Measurements from ENCODE around the gene INPP4B.

INPP4B gene

GRCh38 chr4:142379277-142380051, 466.6 kb downstream of the INPP4B start:
- TF ChIP-seq CTCF (conservative IDR thresholded peaks at IDR 0.05; ENCODE audit: low read length), result no peak
- DNase-seq (ENCODE audit: low read depth), result peak; percentile 98
- H3K4me3 ChIP-seq (ENCODE audit: low read length), result no peak overlapping the region

- no peak for DNase-seq (ENCODE audit: low read depth)
- TF ChIP-seq CTCF (conservative IDR thresholded peaks at IDR 0.05; ENCODE audit: low read length), result no peak
- H3K4me3 ChIP-seq (ENCODE audit: low read length), result no peak overlapping the region
These were observed 467.9 kb downstream of the INPP4B start for GRCh38 chr4:142378179-142378578.

- DNase-seq (ENCODE audit: low read depth), result no peak
- no peak for TF ChIP-seq CTCF (conservative IDR thresholded peaks at IDR 0.05; ENCODE audit: low read length)
- no peak overlapping the region for H3K4me3 ChIP-seq (ENCODE audit: low read length)
These were observed 468.6 kb downstream of the INPP4B start for GRCh38 chr4:142377342-142378091.

GRCh38 chr4:142376204-142376603, 469.9 kb downstream of the INPP4B start:
- no peak overlapping the region for H3K4me3 ChIP-seq (ENCODE audit: low read length)
- no peak for TF ChIP-seq CTCF (conservative IDR thresholded peaks at IDR 0.05; ENCODE audit: low read length)
- DNase-seq (ENCODE audit: low read depth), result no peak

- no peak for TF ChIP-seq CTCF (conservative IDR thresholded peaks at IDR 0.05; ENCODE audit: low read length)
- H3K4me3 ChIP-seq (ENCODE audit: low read length), result no peak overlapping the region
- no peak for DNase-seq (ENCODE audit: low read depth)
These were observed 472.5 kb downstream of the INPP4B start for GRCh38 chr4:142373610-142374009.

GRCh38 chr4:142372530-142373260, 473.4 kb downstream of the INPP4B start:
- DNase-seq (ENCODE audit: low read depth), result no peak
- no peak for TF ChIP-seq CTCF (conservative IDR thresholded peaks at IDR 0.05; ENCODE audit: low read length)
- no peak overlapping the region for H3K4me3 ChIP-seq (ENCODE audit: low read length)
